HEK293 (cell line): ENCODE measurements around the gene ZNF316.

Experiments used
- CTCF ChIP-seq: fragments of 450-650 bp; formaldehyde crosslinking; IDR thresholded peaks from 2 replicates; pipeline ENCODE4 v1.5.1; 2016; ENCODE audit warnings: missing biosample characterization, missing genetic modification characterization
- ZBTB17 ChIP-seq: fragments of 450-650 bp; formaldehyde crosslinking; IDR thresholded peaks from 2 replicates; pipeline ENCODE4 v1.5.1; 2016; ENCODE audit warnings: missing biosample characterization, missing genetic modification characterization
- ZBTB44 ChIP-seq: fragments of 450-650 bp; IDR thresholded peaks from 2 replicates; pipeline ENCODE4 v1.5.1; 2018; ENCODE audit warnings: missing biosample characterization, mild to moderate bottlenecking, missing genetic modification characterization
- ZBTB8A ChIP-seq: fragments of 450-650 bp; formaldehyde crosslinking; IDR thresholded peaks from 2 replicates; pipeline ENCODE4 v1.5.1; 2016; ENCODE audit warnings: missing biosample characterization, missing genetic modification characterization
- ZNF10 ChIP-seq: fragments of 450-650 bp; formaldehyde crosslinking; IDR thresholded peaks from 2 replicates; pipeline ENCODE4 v1.5.1; 2017; ENCODE audit warnings: missing biosample characterization, missing genetic modification characterization
- ZNF169 ChIP-seq: fragments of 450-650 bp; formaldehyde crosslinking; IDR thresholded peaks from 2 replicates; pipeline ENCODE4 v1.5.1; 2016; ENCODE audit warnings: missing biosample characterization, missing genetic modification characterization
- ZNF280D ChIP-seq: fragments of 450-650 bp; formaldehyde crosslinking; IDR thresholded peaks from 2 replicates; pipeline ENCODE4 v1.5.1; 2016; ENCODE audit warnings: missing biosample characterization, missing genetic modification characterization
- ZNF350 ChIP-seq: fragments of 450-650 bp; formaldehyde crosslinking; IDR thresholded peaks from 2 replicates; pipeline ENCODE4 v1.5.0; 2017; ENCODE audit warnings: missing biosample characterization, mild to moderate bottlenecking, missing genetic modification characterization
- ZNF473 ChIP-seq: fragments of 450-650 bp; formaldehyde crosslinking; IDR thresholded peaks from 2 replicates; pipeline ENCODE4 v1.5.1; 2017; ENCODE audit warnings: missing biosample characterization, missing genetic modification characterization
- ZNF580 ChIP-seq: fragments of 450-650 bp; formaldehyde crosslinking; IDR thresholded peaks from 2 replicates; pipeline ENCODE4 v1.5.1; 2016; ENCODE audit warnings: missing biosample characterization, missing genetic modification characterization
- ZNF639 ChIP-seq: fragments of 450-650 bp; formaldehyde crosslinking; IDR thresholded peaks from 2 replicates; pipeline ENCODE4 v1.5.1; 2016; ENCODE audit warnings: missing biosample characterization, missing genetic modification characterization
- ZNF654 ChIP-seq: fragments of 450-650 bp; formaldehyde crosslinking; IDR thresholded peaks from 2 replicates; pipeline ENCODE4 v1.5.1; 2016; ENCODE audit warnings: low read depth, missing biosample characterization, missing genetic modification characterization
- ZNF704 ChIP-seq: fragments of 450-650 bp; formaldehyde crosslinking; IDR thresholded peaks from 2 replicates; pipeline ENCODE4 v1.5.1; 2016; ENCODE audit warnings: missing biosample characterization, missing genetic modification characterization
- ZNF837 ChIP-seq: fragments of 450-650 bp; formaldehyde crosslinking; IDR thresholded peaks from 2 replicates; pipeline ENCODE4 v1.5.1; 2016; ENCODE audit warnings: missing biosample characterization, missing genetic modification characterization

GRCh38 chr7:6639032-6639431 lies 1.9 kb downstream of the ZNF316 start:
- no peak for TF ChIP-seq ZNF350 (tag by site-specific recombination)
- no peak for TF ChIP-seq ZNF10
- no peak for TF ChIP-seq ZBTB44
- no peak for TF ChIP-seq ZNF580 (tag by site-specific recombination)
- TF ChIP-seq CTCF (tag by site-specific recombination) = no peak
- no peak for TF ChIP-seq ZBTB17
- TF ChIP-seq ZBTB8A (tag by site-specific recombination) = no peak
- no peak for TF ChIP-seq ZNF280D (tag by site-specific recombination)
- no peak for TF ChIP-seq ZNF473 (tag by site-specific recombination)
- TF ChIP-seq ZNF639 (tag by site-specific recombination) = no peak
- TF ChIP-seq ZNF169 = no peak
- TF ChIP-seq ZNF704 (tag by site-specific recombination) = no peak
- TF ChIP-seq ZNF654 (tag by site-specific recombination) = no peak
- no peak for TF ChIP-seq ZNF837
